ENCODE data around the gene RPL39. TPM values are rescaled to one million over a fixed set of nuclear protein-coding genes. Genes with fewer than 3 reads are reported as not detected.
A peak's percentile ranks its signal among the peaks of the same experiment; 100 is the strongest.
"Not testable (repeated sequence)": the region's sequence is repeated elsewhere in the genome, so short reads cannot be mapped to it uniquely, and the experiment has no call there.

RPL39 gene
- total RNA-seq: 3,643 and 8,776 TPM in 2 replicates

DNA sequence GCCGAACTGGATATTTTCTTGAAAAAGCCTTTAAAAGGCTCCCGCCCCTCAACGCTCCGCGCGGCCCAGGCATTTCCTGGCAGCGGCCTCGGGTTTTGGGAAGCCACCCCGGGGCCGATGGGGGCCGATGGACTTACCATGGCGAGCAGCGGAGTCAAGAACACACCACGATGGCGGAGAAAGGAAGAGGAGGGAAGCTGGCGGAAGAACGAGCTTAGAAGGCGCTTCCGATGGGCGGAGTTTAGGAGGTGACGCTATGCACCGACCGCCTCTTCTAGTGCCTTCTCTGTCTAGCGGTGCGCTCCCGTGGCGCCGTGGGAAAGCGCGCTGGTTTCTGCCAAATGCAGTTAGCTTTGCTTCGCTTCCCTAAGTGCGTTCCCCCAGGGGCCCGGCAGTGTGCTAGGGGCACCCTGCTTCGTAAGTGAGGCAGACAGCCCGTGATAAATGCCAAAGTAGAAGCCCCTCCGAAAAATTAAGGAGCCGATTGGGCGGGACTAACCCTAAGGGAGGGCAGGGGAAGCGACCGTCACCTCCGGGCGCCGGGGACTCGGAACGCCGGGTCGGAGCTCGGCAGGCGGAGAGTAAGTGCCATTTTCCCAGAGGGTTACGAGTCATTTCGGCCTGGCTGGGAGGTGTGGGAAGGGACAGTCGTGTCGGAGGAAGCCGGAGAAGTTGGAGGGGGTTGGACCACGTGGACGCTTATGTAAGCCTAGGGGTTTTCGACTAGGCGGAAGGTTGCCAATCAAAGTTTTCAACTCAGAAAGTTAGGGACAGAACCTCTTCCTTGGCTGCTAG is at the start of gene RPL39:
Gene RPL39, minus strand, starts transcription at position 194 of the 795 bp plus-strand sequence. Its CDS starts 54 bp downstream, at position 140.
- peak; percentile 56 for DNase-seq (ENCODE audit: extremely low read depth, low read depth, low spot score)

DNA sequence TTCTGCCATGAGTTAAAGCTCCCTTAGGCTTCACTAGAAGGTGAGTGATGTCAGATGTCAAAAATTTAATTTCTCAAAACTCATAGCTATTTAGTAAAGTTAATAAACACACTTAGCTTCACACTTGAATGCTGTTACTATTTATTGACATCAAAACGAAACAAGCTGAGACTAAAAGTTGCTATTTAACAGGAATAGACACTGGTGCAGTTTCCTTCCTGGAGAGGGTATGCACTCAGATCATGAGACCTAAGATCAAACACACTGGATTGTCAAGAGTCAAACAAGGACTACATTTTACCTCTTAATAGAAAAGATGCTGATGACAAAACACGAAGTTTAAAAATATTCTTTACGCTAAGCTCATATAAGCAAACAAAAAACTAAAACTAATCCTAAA is 42.5 kb upstream of the RPL39 start:
- DNase-seq (ENCODE audit: extremely low read depth, low read depth, low spot score): no peak

DNA sequence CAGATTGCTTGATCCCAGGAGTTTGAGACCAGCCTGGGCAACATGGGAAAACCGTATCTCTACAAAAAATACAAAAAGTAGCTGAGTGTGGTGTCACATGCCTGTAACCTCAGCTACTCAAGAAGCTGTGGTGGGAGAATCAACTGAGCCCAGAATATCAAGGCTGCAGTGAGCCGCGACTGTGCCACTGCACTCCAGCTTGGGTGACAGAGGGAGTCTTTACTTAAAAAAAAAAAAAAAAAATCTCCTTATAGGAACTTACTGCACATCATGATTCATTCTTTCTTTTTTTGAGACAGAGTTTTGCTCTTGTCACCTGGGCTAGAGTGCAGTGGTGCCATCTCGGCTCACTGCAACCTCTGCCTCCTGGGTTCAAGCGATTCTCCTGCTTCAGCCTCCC is 37.0 kb upstream of the RPL39 start:
- no peak for DNase-seq (ENCODE audit: extremely low read depth, low read depth, low spot score)

- DNase-seq (ENCODE audit: extremely low read depth, low read depth, low spot score): no peak
Measured at GRCh38 chrX:119826399-119826959, 35.0 kb upstream of the RPL39 start.

GRCh38 chrX:119824221-119824620 is 32.8 kb upstream of the RPL39 start:
- DNase-seq (ENCODE audit: extremely low read depth, low read depth, low spot score): not testable (repeated sequence)

- not testable (repeated sequence) for DNase-seq (ENCODE audit: extremely low read depth, low read depth, low spot score)
Measured at GRCh38 chrX:119821703-119822102, 30.3 kb upstream of the RPL39 start.

DNA sequence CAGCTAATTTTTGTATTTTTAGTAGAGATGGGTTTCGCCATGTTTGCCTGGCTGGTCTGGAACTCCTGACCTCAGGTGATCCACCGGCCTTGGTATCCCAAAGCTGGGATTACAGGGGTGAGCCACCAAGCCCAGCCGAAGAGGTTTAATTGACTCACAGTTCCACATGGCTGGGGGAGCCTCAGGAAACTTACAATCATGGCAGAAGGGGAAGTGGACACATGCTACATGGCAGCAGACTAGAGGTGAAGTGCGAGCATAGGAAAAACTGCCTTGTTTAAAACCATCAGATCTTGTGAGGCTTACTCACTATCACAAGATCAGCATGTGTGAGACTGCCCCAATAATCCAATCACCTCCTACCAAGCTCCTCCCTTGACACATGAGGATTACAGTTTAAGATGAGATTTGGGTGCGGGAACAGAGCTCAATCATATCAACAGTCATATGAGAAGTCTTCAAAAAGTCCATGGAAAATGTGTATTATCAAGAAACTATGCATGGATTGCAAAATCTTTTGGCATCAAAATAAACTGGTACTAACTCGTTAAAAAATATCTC is 25.8 kb upstream of the RPL39 start:
- DNase-seq (ENCODE audit: extremely low read depth, low read depth, low spot score): no peak

DNA sequence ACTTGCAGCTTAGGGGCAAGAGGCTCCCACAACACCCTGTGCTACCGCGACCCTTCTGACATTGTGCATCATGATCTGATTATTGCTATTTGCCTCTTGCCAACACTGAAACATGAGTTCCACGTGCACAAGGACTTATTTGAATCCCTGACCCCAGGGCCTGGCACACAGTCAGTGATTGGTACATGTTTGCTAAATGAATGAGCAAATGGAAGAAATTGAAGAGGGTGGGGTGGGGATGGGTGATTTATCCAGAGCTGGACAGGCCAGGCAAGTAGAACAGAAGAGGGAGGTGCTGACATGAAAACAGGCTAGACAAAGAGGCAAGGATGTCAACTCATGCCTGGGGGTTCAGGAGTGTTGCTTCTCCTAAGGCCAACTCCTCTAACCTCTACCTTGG is 24.9 kb upstream of the RPL39 start:
- DNase-seq (ENCODE audit: extremely low read depth, low read depth, low spot score): no peak

- no peak for DNase-seq (ENCODE audit: extremely low read depth, low read depth, low spot score)
Measured at GRCh38 chrX:119809185-119809666, 17.8 kb upstream of the RPL39 start.

DNA sequence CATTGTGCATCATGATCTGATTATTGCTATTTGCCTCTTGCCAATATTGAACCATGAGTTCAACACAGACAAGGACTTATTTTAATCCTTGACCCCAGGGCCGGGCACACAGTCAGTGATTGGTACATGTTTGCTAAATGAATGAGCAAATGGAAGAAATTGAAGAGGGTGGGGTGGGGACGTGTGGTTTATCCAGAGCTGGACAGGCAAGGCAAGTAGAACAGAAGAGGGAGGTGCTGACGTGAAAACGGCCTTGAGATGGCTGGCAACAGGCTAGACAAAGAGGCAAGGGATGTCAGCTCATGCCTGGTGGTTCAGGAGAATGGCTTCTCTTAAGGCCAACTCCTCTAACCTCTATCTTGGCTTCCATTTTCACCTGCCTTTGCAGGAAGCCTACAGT is 17.0 kb upstream of the RPL39 start:
- not testable (repeated sequence) for DNase-seq (ENCODE audit: extremely low read depth, low read depth, low spot score)

DNA sequence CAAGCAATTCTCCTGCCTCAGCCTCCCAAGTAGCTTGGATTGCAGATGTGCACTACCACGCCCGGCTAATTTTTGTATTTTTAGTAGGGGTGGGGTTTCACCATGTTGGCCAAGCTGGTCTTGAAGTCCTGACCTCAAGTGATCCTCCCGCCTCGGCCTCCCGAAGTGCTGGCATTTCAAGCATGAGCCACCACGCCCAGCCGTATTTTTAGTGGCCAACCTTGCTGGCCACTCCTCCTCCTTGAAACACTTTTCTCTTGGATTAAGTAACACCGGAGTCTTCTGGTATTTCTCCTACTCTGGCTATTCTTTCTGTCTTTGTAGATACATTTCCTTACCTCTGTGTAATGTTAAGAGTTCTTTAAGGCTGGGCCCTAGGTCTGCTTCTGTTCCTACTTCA is 11.1 kb upstream of the RPL39 start:
- no peak for DNase-seq (ENCODE audit: extremely low read depth, low read depth, low spot score)

DNA sequence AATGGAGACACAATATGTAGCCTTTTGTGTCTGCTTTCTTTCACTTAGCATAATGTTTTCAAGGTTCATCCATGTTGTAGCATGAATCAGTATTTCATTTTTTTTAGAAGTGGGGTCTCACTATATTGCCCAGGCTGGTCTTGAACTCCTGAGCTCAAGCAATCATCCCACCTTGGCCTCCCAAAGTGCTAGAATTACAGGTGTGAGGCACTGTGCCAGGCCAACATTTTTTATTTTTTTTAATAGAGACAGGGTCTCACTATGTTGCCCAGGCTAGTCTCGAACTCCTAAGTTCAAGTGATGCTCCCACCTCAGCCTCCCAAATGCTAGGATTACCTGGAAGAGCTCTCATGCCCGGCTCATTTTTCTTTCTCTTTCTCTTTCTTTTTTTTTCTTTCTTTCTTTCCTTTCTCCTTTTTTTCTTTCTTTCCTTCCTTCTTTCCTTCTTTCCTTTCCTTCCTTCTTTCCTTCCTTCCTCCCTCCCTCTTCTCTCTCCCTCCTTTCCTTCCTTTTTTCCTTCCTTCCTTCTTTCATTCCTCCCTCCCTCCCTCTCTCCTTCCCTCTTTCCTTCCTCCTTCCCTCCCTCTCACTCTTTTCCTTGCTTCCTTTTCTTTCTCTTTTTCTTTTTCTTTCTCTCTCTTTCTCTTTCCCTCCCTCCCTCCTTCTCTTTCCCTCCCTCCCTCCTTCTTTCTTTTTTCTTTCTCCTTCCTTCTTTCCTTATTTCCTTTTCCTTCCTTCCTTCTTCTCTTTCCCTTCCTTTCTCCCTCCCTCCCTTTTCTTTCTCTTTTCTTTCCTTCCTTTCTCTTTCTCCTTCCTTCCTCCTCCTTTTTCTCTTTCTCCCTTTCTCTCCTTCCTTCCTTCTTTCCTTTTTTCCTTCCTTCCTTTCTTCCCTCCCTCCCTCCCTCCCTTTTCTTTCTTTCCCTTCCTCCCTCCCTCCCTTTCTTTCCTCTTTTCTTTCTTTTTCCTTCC is 10.1 kb upstream of the RPL39 start:
- DNase-seq (ENCODE audit: extremely low read depth, low read depth, low spot score): no peak

DNA sequence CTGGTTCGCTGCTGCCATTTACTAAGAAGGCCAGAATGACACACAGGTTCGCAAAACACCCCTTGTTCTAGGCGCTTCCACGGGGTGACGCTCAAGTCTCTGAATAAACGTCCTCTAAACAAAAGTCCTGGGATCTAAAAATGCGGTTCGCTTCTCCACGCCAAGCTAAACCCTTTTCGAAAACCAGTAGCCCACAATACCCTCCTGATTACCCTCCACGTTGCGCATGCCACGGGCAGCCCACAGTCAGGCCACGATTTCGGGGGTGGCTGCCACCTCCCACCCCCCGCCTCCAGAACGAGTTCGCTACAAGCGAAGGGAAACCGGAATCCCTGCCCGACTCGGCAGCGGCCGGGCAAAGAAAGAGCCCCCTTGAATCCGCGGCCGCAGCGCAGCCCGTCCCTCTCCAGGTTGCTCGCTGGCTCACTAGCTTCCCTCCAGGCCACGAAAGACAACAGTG is 423 bp downstream of the RPL39 start:
- no peak for DNase-seq (ENCODE audit: extremely low read depth, low read depth, low spot score)

DNA sequence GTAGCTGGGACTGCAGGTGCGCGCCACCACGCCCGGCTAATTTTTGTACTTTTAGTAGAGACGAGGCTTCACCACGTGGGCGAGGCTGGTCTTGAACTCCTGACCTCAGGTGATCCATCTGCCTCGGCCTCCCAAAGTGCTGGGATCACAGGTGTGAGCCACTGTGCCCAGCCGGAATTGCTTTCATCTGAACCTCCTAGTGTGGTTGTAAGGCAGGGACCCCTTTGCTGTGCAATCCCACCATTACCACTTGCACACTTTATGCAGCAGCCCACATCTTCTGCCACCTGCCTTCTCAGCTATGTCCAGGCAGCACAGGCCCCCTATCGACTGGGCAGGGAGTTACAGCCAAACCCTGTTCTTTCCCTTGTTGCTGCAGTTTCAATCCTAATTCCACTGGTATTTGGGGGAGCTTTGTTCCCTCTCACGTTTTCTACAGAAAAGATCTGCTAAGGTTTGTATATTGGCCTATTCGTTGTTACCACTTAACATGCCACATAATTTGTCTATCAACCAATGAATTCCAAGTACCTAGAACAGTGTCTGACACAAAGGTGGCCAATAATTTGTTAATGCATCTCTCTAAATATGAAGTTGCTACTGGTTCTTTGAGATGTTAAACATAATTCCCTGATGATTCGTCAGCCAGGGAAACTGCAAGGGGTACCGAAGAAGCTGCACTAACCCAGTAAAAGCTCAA is 6.5 kb downstream of the RPL39 start:
- DNase-seq (ENCODE audit: extremely low read depth, low read depth, low spot score): no peak

GRCh38 chrX:119783026-119783425 is 8.4 kb downstream of the RPL39 start:
- DNase-seq (ENCODE audit: extremely low read depth, low read depth, low spot score): no peak

GRCh38 chrX:119778829-119779228 is 12.6 kb downstream of the RPL39 start:
- DNase-seq (ENCODE audit: extremely low read depth, low read depth, low spot score): no peak

DNA sequence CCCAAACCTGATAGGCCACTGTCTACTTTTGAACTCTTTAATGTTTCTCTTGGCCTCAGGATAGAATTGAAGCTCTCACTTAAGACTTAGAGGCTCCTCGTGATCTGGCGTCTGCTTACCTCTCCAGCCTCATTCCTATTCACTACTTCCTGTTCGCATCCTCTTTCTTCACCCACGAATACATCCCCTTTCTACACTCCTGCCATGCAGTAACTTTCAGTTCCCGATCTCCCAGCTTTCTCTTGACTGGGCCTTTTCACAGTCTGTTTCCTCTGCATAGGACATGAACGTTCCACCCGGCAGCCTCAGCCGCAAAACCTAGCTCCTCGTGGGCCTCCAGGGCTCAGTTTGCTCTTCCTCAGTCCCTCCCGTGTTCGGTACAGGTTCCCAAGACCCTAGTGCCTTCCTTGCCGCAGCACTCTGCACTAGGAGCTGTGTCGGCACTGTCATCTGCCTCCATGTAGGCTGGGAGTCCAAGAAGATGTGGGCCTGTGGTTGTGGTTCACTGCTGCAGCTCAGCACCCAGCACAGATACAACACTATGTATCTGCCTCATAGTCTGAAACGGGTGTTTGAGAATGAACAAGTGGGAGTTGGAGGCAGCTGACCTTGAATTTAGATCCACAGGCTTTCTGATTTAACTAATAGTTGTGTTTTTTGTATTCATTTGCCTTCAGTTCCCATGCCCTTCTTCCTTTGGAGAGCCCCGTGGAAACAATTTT is 15.8 kb downstream of the RPL39 start:
- DNase-seq (ENCODE audit: extremely low read depth, low read depth, low spot score): no peak

DNA sequence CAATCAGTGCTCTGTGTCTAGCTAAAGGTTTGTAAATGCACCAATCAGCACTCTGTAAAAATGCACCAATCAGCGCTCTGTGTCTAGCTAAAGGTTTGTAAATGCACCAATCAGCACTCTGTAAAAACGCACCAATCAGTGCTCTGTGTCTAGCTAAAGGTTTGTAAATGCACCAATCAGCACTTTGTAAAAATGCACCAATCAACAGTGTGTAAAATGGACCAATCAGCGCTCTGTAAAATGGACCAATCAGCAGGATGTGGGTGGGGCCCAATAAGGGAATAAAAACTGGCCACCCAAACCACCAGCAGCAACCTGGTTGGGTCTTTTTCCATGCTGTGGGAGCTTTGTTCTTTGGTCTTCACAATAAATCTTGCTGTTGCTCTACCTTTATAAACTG is 22.0 kb downstream of the RPL39 start:
- DNase-seq (ENCODE audit: extremely low read depth, low read depth, low spot score): not testable (repeated sequence)

GRCh38 chrX:119768436-119768835 is 23.0 kb downstream of the RPL39 start:
- DNase-seq (ENCODE audit: extremely low read depth, low read depth, low spot score): not testable (repeated sequence)
